HT1080 (cell line): Measurements from ENCODE around the gene TNFAIP1. TPM values are rescaled to one million over a fixed set of nuclear protein-coding genes. Genes with fewer than 3 reads are reported as not detected.

ENCODE experiments used
- DNase-seq: peaks from one replicate; pipeline ENCODE4 v3.0.0-alpha.2; 2015; ENCODE audit warnings: low read depth
- total RNA-seq: library from RNA; depleted of rRNA; stranded (reverse); fragments of >200 nt; shearing (Covaris generic); gene quantifications from 2 replicates; pipeline ENCODE4 v1.2.3, GENCODE V29; 2014

Gene TNFAIP1
- total RNA-seq, 1 experiment from 2014 or later, result 64.8 TPM

DNA sequence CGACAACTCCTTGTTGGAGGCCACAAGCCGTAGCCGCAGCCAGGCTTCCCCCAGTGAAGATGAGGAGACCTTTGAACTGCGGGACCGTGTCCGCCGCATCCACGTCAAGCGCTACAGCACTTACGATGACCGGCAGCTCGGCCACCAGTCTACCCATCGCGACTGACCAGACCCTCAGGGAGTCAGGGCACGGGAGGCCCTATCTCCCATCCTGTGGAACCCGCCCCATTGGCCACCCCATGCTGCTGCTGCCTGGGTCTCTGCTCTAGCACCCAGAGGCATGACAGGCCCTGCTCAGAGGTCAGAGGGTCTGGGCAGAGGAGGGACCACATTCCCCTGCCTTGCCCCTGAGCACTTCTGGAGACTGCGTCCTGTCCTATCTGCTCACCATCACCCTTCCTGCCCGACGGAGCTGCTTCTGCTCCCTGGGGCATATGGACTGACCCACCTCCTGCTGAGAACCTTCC lies 8.9 kb downstream of the TNFAIP1 start:
- DNase-seq, result no peak

DNA sequence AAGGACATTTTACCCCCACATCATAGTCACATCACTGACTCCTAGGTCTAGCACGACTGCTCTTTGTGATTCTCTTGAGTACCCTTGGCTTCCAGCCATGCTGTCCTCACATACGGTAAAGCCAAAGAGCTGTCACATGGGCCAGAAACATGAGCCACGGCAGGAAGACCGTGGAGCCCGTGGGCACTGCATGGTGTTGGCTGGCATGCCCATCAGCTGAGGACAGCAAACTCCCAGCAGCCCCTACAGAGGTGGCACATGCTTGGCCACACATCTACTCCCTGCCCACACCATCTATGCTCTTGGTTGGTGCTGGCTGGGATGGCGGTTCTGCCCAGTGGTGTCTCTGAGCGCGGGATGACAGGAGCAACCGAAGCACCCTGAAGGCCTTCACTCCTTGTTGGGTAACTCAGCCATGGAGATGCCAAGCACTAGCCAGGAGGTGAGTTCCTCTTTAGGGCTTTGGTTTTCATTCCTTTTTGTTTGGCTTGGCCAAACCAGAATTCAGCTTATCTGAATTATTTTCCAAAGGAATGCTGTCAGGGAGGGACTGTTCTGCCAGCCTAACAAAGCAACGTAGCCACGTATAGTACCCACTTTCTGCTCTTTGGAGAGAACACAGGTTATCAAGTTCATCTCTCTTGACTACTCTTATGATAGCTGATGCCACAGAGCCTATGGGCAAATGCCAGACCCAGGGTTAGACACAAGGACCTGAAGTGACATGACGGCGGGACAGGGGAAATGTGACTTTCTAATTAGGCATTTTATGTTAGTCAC lies 10.0 kb downstream of the TNFAIP1 start:
- no peak for DNase-seq

DNA sequence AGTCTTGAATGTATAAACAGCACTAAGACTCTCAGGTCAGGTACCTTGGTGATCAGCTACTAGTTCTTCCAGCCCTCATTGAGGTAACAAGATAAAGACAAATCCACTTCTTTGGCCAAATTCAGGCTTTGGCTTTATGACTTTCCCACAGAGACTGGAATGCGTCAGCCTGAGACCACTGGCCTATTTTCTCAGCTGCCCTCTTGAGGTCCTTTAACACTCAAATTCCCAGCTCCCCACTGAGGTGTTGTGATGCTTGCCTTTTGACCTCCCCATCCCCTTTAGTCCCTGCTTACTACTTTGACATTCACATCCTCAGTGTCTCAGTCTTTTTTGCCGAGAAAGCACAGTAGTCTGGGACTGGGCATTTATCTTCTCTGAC lies 10.6 kb downstream of the TNFAIP1 start:
- DNase-seq, result no peak

DNA sequence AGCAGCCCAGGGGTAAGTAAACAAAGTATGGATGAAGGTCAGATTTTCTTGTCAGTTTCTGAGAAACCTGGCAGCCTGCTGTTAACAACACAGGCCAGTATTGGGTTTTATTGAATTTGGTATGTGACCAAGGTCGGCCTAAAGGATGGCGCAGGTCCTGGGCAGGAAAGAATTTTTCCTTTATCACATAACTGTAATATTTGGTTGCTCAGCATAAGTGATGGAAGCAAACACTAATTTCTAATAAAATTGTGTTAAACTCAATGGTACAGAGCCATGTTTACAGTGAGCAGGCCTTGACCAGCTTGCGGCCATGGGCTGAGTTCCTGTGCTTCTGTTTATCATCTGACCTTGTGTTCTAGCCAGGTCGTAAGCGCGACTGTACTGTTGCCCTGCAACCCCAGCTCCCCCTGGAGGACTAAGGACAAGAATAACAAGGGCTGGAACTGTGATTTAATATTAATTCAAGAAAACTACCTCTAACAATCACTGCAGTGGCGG lies 11.2 kb downstream of the TNFAIP1 start:
- DNase-seq, result no peak

DNA sequence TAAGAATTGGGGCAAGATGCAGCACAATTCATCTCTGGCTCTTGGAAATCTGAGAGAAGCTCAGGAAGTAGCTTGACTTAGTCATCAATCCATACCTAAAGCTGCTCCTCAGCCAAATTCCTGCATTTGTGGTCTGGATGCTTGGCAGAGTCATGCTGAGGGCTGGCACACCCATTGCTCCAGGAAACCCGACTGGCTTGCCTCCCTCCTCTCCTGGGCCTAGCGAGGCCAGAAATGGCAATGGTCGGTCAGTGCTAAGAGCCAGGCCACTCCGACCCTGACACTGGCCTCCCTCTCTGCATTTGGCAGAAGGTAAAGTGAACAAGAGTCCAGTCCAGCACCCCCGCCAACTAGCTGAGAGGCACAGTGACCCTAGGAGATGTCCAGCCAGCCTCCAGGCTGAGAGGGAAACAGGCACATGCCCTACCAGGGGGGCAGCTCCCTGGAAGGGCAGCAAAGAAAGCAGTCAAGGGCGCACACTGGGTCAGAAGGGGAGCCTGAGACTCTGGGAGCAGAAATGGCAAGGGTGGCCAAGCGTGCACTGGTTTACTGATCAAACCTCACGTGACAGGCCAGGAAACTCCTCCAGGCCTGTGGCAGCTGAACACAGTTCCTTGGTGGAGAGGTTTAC lies 11.8 kb downstream of the TNFAIP1 start:
- DNase-seq, result peak; percentile 95

DNA sequence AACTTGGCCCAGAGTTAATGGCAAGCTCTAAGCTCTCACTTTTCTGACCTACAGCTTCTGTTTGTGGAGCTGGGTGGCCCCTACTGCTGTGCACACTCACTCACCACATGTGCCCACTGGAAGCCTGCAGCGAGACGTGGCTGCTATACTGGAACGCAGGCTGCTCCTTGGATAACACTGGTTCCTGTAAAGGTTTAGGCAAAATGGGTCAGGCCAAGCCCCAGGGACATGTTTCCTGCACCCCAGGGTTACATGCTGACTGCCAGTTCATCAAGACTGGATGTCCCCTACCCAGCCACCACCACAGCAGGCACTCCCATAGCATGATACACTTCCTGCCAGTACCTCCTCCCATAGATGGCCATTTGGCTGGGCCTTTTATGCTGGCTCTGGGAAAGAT lies 13.4 kb downstream of the TNFAIP1 start:
- no peak for DNase-seq

DNA sequence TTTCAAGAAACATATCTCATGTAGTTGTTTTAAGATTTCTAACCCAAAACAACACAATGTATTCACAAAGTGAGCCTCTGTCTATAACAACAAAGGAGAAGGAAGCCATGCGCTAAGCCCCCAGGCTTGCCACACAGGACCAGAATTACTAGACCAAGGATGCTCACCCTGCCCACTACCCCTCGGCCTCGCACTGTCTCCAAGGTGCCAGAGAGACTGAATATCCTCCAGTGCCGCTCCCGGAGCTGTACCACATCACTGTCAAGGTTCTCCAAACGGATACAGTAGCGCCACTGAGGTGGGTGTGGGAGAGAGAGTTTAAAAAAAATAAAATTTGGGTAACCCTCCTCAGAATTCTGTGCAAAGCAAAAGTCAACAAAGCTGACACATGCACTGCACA lies 14.7 kb downstream of the TNFAIP1 start:
- DNase-seq, result no peak

DNA sequence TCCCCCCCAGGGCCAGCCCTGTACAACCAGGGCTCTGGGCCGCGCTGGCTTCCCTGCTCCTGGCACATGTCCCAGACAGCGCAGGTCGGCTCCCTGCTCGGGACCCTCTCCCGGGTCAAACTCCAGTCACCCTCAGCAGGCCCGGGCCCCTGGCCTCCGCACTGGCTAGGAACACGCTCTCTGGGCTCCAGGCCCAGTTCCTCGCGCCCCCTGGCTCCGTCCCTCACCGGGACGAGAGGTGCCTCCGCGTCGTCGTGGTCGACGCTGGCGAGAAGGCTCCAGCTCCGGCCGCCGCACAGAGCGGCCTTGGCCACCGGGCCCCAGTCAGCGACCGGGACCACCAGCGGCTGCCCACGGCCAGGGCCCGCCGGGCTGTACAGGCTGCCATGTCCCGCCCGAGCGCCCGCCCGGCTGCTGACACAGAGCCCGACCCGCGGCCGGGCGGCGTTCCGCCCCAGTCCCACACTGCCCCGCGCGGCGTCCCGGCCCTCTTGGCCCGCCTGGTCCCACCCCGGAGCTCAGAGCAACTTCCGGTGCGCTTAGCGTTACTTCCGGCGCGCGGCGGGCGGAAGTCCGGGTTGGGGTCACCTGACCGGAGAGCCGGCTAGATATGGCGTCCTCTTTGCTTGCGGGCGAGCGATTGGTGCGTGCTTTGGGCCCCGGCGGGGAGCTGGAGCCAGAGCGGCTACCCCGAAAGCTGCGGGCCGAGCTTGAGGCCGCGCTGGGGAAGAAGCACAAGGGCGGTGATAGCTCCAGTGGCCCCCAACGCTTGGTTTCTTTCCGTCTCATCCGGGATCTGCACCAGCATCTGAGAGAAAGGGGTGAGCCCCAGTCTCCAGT lies 21.7 kb downstream of the TNFAIP1 start, which contains the start of gene POLDIP2:
POLDIP2 (minus strand) TSS at position 467 of the 840 bp plus-strand sequence; CDS start at position 388, 79 bp downstream.
- DNase-seq, result peak; percentile 92

DNA sequence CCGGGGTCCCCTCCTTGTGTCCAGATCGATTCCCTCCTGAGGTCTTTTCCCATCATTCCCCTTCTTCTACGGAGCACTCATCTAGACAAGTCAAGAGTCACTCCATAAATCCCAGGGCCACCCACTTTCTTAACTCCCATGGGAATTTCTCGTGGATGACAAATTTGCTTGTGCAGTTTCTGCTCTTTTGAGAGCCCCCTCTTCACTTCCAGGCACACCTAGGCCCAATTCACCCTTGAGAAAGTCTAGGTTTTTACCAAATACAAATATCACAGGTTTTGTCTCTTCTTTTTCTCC lies 22.3 kb downstream of the TNFAIP1 start:
- no peak for DNase-seq

DNA sequence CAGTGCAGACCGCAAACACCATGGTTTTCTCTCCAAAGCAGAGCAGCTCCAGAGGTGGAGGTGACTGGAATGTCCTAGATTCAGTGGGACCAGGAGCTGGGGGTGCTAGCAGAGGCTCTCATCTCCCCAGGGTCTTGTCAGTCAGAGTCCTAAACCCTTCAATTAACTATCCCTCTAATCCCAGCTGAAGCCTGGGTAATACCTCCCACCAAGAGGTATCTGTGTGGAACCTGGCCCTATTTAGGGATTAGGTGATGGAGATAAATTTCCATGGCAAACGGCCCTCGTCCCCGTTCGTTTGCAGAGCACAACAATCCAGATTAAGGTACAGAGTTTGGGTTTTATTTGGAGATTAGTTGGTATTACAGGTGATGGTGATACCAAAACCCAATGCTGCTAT lies 27.6 kb downstream of the TNFAIP1 start:
- DNase-seq, result no peak

DNA sequence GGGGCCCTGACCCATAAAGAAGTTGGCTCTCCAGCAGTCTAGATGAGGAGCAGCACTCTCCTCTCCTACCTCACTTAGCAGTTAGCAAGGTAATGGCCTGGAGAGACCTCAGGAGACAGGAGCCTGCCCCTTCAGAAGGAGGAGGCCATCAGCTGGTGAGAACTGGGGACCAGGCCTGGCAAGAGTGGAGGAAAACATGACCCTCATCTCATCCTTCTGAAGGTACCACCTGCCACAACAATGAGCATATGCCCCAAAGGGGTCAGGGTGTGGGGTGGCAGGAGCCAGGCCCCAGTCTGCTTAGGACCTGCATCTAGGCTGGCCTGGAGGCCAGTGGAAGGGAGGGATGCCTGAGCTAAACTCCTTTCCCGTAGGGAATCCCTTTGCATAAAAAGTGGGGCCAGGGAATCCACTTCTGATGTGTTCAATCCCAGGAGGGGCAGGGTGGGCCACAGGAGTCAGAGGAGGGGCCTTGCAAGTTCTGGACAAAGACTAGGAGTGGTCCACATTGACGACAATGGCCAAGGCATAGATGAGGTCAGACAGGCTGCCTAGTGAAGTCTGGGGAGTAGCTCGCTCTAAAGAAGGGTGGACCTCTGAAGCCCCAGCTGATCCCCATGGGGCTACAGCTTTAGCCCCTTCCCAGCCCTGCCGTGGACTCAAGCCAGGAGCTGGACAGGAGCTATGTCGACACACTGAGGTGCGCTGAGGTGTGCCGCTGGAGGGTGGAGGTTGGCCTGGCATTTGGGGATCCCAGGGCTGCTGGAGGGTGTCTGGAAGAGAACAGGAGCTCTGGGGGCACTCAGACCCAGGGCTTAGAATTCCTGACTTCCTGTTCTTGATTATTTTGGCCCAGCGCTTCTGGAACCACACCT lies 28.5 kb downstream of the TNFAIP1 start:
- DNase-seq, result no peak

DNA sequence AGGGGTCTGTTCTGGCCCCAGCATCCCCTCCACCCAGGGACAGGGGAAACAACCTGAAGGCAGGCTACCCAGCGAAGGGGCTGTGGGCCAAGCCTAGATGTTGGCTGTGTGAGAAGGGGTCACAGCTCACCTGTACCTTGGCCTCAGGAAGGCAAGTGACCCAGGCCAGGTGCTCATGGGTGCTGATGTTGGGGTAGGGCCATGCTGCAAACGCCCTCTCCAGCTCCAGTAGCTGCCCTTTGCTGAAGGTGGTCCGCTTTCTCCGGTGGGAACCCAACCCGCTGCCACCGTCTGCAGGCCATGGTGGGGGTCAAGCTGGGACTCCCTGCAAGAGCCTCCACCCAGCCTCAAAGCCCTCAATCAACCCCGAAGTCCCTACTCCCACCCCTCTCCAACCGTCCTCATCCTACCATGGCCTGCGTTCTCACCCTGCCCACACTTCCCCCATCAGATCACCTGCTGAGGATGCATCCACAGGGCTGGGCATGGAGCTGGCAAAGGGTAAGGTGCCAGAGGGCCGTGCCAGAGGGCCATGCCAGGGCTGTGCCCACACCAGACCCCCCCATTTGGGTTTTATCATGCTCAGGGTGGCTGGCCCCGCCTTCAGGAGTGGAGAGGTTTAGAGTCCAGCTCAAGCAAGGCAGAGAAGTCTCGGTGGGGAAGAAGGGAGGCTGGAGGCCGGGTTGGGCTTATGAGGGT lies 29.3 kb downstream of the TNFAIP1 start, which contains the start of gene SEBOX:
SEBOX (minus strand) TSS at position 535 of the 699 bp plus-strand sequence; CDS start at position 487, 48 bp downstream.
- DNase-seq, result no peak

DNA sequence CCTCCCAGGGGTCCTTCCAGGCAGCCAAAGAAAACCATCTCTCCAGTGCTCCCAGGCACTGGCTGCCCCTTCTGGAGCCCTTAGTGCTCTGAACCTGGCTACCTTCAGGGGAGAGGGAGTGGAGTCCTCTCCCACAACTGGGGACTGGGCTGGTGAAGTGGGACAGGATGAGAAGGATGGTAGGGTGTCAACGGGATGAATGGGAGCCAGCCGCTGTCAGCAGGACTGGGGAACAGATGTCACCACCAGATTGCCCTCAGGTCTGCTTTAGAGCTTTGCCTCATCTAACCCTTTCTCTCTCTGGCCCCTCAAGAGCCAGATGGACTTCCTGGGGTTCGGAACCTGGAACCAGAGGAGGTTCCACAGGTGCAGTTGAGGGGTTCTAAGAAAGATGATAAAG lies 29.9 kb downstream of the TNFAIP1 start:
- DNase-seq, result no peak

DNA sequence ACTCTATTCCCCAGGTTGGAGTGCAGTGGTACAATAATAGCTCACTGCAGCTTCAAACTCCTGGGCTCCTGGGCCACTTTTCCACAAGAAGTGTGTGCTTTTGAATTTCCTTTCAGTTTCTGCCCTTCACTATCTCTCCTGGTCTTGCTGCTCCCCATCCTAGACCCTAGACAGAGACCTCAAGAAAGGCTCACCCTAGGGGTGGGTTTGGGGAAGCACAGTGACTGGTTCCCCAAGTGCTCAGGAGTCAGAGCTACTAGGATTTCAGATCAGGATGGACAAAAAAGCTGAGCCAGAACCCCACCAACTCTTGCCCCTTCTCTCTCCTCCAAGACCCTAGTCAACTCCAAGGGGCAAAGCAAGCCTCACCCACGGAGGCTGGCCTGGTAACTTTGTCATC lies 31.0 kb downstream of the TNFAIP1 start:
- DNase-seq, result no peak

DNA sequence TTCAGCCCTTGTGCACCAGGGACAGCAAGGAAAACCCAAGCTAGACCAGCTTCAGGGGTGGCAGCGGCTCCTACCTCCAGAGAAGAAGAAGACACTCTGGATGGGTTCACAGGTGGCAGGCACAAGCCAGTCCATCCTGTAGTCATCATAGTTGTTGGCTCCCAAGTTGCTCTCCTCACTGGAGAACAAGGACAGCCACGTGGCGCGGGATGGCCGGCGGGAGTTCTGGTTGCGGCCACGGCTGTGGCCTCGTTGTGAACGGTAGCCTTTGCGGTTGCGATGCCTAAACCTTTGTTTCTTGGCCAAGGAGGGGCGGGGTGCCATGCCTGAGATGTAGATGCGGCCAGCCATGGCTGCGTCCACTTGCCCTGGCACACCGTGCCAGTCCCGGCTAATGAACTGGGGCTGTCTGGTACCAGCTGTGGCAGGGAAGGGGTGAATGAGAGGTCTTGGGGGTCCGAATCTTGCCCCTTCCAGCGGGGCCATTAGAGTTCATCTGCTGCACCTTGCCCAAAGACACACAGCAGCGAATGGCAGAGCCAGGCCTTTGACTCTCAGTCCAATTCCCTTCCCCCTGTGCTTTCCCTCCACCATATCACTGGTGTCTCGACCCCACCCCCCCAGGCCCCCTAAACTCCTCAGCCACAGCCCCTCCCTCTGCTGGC lies 32.2 kb downstream of the TNFAIP1 start:
- no peak for DNase-seq

DNA sequence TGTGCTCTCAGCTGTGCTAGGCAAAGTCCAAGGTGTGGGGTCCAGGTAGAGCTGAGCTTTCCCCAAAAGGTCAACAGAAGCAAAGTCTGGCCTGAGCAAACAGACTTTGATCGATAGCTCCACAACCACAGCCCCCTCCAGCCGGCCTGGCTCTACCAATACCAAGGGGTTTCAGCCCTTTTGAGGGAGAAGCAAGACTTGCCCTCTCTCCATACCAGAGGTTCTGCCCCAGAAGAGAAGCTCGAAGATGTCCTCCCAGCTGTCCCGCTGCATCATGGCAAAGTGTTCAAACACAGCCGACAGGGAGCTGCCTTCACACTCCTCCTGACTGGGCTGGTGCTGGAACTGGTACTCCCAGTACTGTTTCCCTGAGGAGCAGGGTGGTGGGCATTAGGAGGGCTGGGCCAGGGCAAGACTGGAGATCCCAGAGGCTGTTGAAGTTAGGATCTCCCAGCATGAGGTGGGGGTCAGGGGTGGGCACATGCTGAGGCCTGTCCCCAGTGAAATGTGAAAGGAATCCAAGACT lies 32.8 kb downstream of the TNFAIP1 start:
- no peak for DNase-seq

DNA sequence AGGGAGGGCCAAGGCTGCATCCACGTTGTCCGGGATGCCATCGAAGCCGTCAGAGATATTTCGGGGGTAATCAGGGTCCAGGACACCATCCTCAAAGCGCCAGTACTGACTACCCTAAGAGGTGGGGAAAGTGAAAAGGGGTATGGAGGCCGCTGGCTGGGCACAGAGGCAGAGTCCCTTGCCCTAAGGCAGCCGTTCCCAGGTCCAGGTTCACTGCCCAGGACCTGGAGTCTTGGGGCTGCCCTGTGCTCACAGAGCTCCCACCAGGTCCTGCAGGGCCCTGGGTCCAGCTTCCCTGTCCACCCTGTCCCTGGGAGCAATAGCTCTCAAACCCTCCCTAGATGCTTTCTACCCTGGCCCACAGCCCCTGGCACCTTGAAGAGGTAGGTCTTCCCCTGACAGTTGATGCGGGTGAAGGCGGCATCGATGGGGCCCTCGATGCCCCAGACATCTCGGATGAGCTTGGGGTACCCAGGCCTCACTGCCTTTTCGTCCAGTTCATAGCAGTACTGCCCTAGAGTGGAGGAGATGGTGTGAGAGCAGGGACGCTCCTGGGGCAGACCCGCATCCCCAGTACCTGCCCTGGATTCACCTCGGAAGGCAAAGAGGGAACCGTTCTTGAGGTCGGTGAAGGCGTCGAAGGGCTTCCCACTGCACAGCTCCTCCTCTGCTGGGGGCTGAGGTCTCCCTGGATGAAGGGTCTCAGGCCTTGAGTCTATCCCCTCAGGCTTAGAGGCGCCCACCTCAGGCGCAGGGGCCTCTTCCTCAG lies 33.5 kb downstream of the TNFAIP1 start:
- no peak for DNase-seq

DNA sequence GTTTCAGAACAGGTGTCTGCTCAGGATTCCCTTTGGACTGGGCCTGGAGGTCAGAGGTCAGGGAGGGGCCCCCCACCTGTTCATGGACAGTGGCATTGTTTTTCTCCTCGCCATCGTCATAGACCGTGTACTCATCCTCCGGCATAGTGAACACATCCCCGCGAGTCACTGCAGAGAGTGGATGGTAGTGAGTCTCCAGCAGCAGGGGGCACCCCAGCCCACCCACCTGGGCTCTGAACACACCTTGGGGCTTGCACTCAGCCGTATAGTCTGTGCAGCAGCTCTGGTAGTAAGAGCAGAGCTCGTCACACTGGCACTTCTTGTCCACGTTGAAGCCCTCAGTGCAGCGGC lies 34.1 kb downstream of the TNFAIP1 start:
- DNase-seq, result no peak
